ENCODE results near the gene ARCN1.
A peak's percentile ranks its signal among the peaks of the same experiment; 100 is the strongest.

Gene ARCN1

DNA sequence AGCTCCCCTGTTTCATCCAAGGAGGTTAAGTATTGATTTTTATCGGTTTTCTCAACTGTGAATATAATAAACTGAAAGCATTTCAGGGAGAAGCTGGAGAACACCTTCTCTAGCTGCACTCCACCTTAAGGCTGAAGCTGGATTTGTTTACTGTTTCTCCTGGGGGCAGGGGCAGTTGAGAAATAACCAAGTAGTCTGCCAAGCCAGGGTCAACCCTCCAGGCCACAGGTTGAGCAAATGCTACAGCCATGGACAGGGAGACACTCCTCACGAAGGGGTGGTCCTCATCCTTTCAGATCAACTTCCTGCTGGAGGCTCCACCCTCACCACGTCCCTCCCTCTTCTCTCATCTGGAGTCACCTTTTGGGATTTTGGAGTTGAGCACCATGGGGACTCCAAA, 45.1 kb upstream of the ARCN1 start, which contains the start of gene TTC36:
Gene TTC36 (plus strand): TSS at position 366 of the 400 bp plus-strand sequence. CDS start 21 bp downstream, at position 387.
- CTCF ChIA-PET, result interaction anchor here (1.2 to 2.1 kb wide), 2 partner anchors 8 to 40 kb away, joined by 5 to 7 read pairs; no protein-coding TSS in a partner anchor
- DNase-seq (ENCODE audit: low read depth, low spot score), result no peak
- TF ChIP-seq CTCF (IDR thresholded peaks at IDR 0.05; ENCODE audit: insufficient read depth, low read length, missing control alignments), result no peak
- POLR2A ChIA-PET, result interaction anchor here (0.7 kb wide), 1 partner anchor 31 kb away, joined by 3 read pairs; no protein-coding TSS in a partner anchor
- H3K4me3 ChIP-seq (ENCODE audit: low read depth, low read length), result no peak within 1 kb of the TSS

- DNase-seq (ENCODE audit: low read depth, low spot score), result no peak
- no peak overlapping the region for H3K4me3 ChIP-seq (ENCODE audit: low read depth, low read length)
- TF ChIP-seq CTCF (IDR thresholded peaks at IDR 0.05; ENCODE audit: insufficient read depth, low read length, missing control alignments), result no peak
- ChIA-PET POLR2A (no interaction called here), CTCF (interaction anchor here (0.8 to 2.5 kb wide), 3 partner anchors 38 to 358 kb away, joined by 3 to 6 read pairs (median 5); no protein-coding TSS in a partner anchor)
These were observed 43.7 kb upstream of the ARCN1 start for GRCh38 chr11:118528511-118528910.

- no peak for DNase-seq (ENCODE audit: low read depth, low spot score)
- H3K4me3 ChIP-seq (ENCODE audit: low read depth, low read length), result peak overlapping the region; percentile 76; the same call in 1 of the 2 replicates
- POLR2A ChIA-PET, result no interaction called here
- CTCF ChIA-PET, result interaction anchor here (2.5 kb wide), 1 partner anchor 41 kb away, joined by 6 read pairs; no protein-coding TSS in a partner anchor
- TF ChIP-seq CTCF (IDR thresholded peaks at IDR 0.05; ENCODE audit: insufficient read depth, low read length, missing control alignments), result no peak
These were observed 42.5 kb upstream of the ARCN1 start for GRCh38 chr11:118529584-118530175.

- no peak for DNase-seq (ENCODE audit: low read depth, low spot score)
- H3K4me3 ChIP-seq (ENCODE audit: low read depth, low read length), result peak overlapping the region; percentile 76
- CTCF ChIA-PET, result interaction anchor here (2.5 kb wide), 1 partner anchor 42 kb away, joined by 6 read pairs; no protein-coding TSS in a partner anchor
- TF ChIP-seq CTCF (IDR thresholded peaks at IDR 0.05; ENCODE audit: insufficient read depth, low read length, missing control alignments), result no peak
- POLR2A ChIA-PET, result no interaction called here
These were observed 42.0 kb upstream of the ARCN1 start for GRCh38 chr11:118530180-118530682.

DNA sequence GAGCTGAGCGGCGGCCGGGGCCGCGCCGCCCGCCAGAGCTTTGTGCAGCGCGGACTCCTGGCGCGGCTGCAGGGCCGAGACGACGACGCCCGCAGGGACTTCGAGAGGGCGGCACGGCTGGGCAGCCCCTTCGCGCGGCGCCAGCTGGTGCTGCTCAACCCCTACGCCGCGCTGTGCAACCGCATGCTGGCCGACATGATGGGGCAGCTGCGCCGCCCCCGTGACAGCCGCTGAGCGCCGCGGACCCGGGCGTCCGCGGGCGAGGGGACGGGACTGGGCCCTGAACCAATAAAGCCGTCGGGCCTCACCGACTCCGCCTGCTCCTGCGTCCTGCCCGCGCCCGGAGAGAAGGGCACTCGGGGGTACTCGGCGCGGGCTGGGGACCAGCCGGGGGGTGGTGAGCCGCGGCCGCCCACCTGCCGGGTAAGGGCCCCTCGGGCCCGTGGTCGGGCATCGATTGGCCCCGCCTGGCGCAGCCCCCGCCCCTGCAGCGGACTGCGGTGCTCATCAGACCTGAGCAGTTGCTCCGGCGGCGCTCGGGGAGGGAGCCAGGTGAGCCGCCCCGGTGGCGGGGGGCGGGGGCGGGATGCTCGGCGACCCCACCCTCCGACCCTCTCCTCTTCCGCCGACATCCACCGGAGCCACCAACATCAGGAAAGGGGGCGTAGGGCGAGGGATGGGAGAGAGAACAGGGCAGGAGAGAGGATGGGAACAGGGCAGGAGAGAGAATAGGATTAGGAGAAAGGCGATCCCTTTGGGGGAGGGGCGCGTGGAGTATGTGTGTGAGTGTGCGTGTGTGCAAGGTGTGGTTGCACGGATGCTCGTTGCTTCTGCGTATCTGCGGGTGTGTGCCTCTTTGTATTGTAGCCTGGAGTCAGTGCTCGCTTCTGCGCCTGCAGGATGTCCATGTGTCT, 41.3 kb upstream of the ARCN1 start, which contains the start of gene TMEM25:
Gene TMEM25 (plus strand): TSS at position 510 of the 914 bp plus-strand sequence. CDS start 610 bp downstream, outside the sequence.
- H3K4me3 ChIP-seq (ENCODE audit: low read depth, low read length), result peak within 1 kb of the TSS; percentile 76
- ChIA-PET CTCF (interaction anchor here (2.5 kb wide), 1 partner anchor 42 kb away, joined by 6 read pairs; no protein-coding TSS in a partner anchor), POLR2A (no interaction called here)
- DNase-seq (ENCODE audit: low read depth, low spot score), result no peak
- no peak for TF ChIP-seq CTCF (IDR thresholded peaks at IDR 0.05; ENCODE audit: insufficient read depth, low read length, missing control alignments)

Measured in AG04449 (cell line).